B cell (primary cell): ENCODE measurements around the gene RHOT1. TPM values are rescaled to one million over a fixed set of nuclear protein-coding genes. Genes with fewer than 3 reads are reported as not detected.

Experiments
- ATAC-seq: fragments of 200-7000 bp; cut with Tn5 transposase; one replicate; pipeline ENCODE4 v1.10.0; 2021; ENCODE audit warnings: low read depth, mild to moderate bottlenecking, moderate number of reproducible peaks, moderate library complexity
- CTCF ChIA-PET: fragments of 350-600 bp; sonication (Branson Sonifier 250); formaldehyde crosslinking; loops from one replicate; lab custom pipeline; 2021; ENCODE audit warnings: antibody characterized with exemption, inconsistent platforms; lab: Charles Lee
- POLR2A ChIA-PET: fragments of 350-600 bp; sonication (Branson Sonifier 250); formaldehyde crosslinking; loops from one replicate; lab custom pipeline; 2021; ENCODE audit warnings: antibody characterized with exemption; lab: Charles Lee
- DNase-seq: peaks from one replicate; pipeline ENCODE4 v3.0.0; 2013
- H2AFZ ChIP-seq: 2 replicates; pipeline ENCODE4 v1.6.1; 2012; ENCODE audit warnings: mild to moderate bottlenecking, low read depth, low read length; ENCODE audit not compliant: insufficient read depth, poor library complexity, severe bottlenecking
- H3K27ac ChIP-seq, 2 donors: 1 replicate in 1 of 2; 2 replicates in 1 of 2; pipeline ENCODE4 v1.5.1; 2012 to 2013; ENCODE audit warnings: low read length in 2 of 2, mild to moderate bottlenecking in 2 of 2, moderate library complexity in 1 of 2
- H3K27me3 ChIP-seq, 4 experiments: fragments of 200-600 bp in 1 of 4; sonication (generic) in 1 of 4; replicated peaks in 1 of 4; 1 replicate in 2 of 4; 2 replicates in 2 of 4; pipeline versions ENCODE4 v1.6.1 to v1.7.0; 2013 to 2016; ENCODE audit warnings: low read length in 3 of 4, mild to moderate bottlenecking in 2 of 4, mixed read lengths in 1 of 4, moderate library complexity in 1 of 4; ENCODE audit not compliant: insufficient read depth in 4 of 4, control insufficient read depth in 3 of 4; ENCODE audit errors: control extremely low read depth in 1 of 4
- H3K36me3 ChIP-seq, 2 experiments: replicated peaks in 1 of 2; 1 replicate in 1 of 2; 2 replicates in 1 of 2; pipeline versions ENCODE4 v1.6.1 to v1.7.1; 2013; ENCODE audit warnings: low read length in 1 of 2; ENCODE audit not compliant: insufficient read depth in 2 of 2, control insufficient read depth in 1 of 2; ENCODE audit errors: control extremely low read depth in 1 of 2, extremely low read depth in 1 of 2
- H3K4me1 ChIP-seq, 2 donors: fragments of 200-600 bp in 1 of 2; sonication (generic) in 1 of 2; 1 replicate in 1 of 2; 2 replicates in 1 of 2; pipeline versions ENCODE4 v1.5.1 to v1.6.1; 2013 to 2017; ENCODE audit warnings: low read length in 2 of 2; ENCODE audit not compliant: control insufficient read depth in 2 of 2, insufficient read depth in 2 of 2
- H3K4me2 ChIP-seq: replicated peaks from 2 replicates; pipeline ENCODE3; 2012; ENCODE audit warnings: mild to moderate bottlenecking, low read depth, low read length; ENCODE audit not compliant: poor library complexity, severe bottlenecking
- H3K4me3 ChIP-seq, 5 experiments: fragments of 200-600 bp in 1 of 5; sonication (generic) in 1 of 5; 1 replicate in 3 of 5; 2 replicates in 2 of 5; pipeline versions ENCODE4 v1.5.1 to v1.7.0; 2011 to 2016; ENCODE audit warnings: low read length in 4 of 5, mild to moderate bottlenecking in 4 of 5, low read depth in 2 of 5, control low read depth in 1 of 5, moderate library complexity in 1 of 5; ENCODE audit not compliant: insufficient read depth in 1 of 5; ENCODE audit errors: control extremely low read depth in 1 of 5, extremely low read depth in 1 of 5
- H3K79me2 ChIP-seq: fragments of 200-600 bp; sonication (generic); one replicate; pipeline ENCODE4 v1.6.0; 2016; ENCODE audit warnings: low read length; ENCODE audit not compliant: control insufficient read depth, insufficient read depth
- H3K9ac ChIP-seq: fragments of 200-600 bp; sonication (generic); 2 replicates; pipeline ENCODE4 v1.6.1; 2017; ENCODE audit warnings: mild to moderate bottlenecking, low read length, moderate library complexity
- H3K9me3 ChIP-seq, 3 donors: one replicate each; pipeline versions ENCODE4 v1.6.1 to v1.7.1; 2013; ENCODE audit warnings: low read length in 2 of 3; ENCODE audit not compliant: control insufficient read depth in 2 of 3, insufficient read depth in 1 of 3; ENCODE audit errors: control extremely low read depth in 1 of 3
- H4K20me1 ChIP-seq: 2 replicates; pipeline ENCODE4 v1.6.0; 2012; ENCODE audit warnings: mild to moderate bottlenecking, low read length; ENCODE audit not compliant: insufficient read depth, control insufficient read depth, poor library complexity, severe bottlenecking
- H3K27ac Mint-ChIP-seq: one replicate; pipeline ENCODE4 v1.8.0; 2021; ENCODE audit warnings: mixed read lengths
- H3K27me3 Mint-ChIP-seq: one replicate; pipeline ENCODE4 v1.8.0; 2021; ENCODE audit warnings: mixed read lengths
- H3K4me1 Mint-ChIP-seq: one replicate; pipeline ENCODE4 v1.8.0; 2021; ENCODE audit warnings: mixed read lengths
- H3K4me3 Mint-ChIP-seq: one replicate; pipeline ENCODE4 v1.8.0; 2021; ENCODE audit warnings: mixed read lengths
- H3K9me3 Mint-ChIP-seq: one replicate; pipeline ENCODE4 v1.8.0; 2022; ENCODE audit warnings: mixed read lengths; ENCODE audit not compliant: insufficient read depth
- EZH2 ChIP-seq: IDR thresholded peaks from 2 replicates; pipeline ENCODE4 v1.6.1; 2012; ENCODE audit warnings: borderline replicate concordance, low read depth, mild to moderate bottlenecking, moderate library complexity, low read length; ENCODE audit not compliant: insufficient read depth, poor library complexity, severe bottlenecking
- WGBS: methylation state at CpG from one replicate; pipeline ENCODE4 v1.1.5; 2013; ENCODE audit warnings: missing lambda C conversion rate; ENCODE audit not compliant: insufficient coverage; 5-methylcytosine and 5-hydroxymethylcytosine counted together
- intact Hi-C: fragments of 100-400 bp; cut with micrococcal nuclease; formaldehyde crosslinking; loops from one replicate; pipeline ENCODE4 v1.10.0; 2022
- polyA plus RNA-seq: library from polyadenylated mRNA; depleted of rRNA; stranded (reverse); fragments of >200 nt; gene quantifications from 2 replicates; pipeline ENCODE4 v1.2.3, GENCODE V29; 2012
- total RNA-seq, 2 donors: library from RNA; stranded (reverse); fragments of 120-200 nt in 1 of 2; gene quantifications; 1 replicate in 1 of 2; 2 replicates in 1 of 2; pipeline versions ENCODE4 v1.2.3 to v1.2.4, GENCODE V29; 2013 to 2022
- TF ChIP-seq, protein P1 (sequence below): fragments of 200-600 bp; IDR thresholded peaks from one replicate; pipeline ENCODE4 v1.8.0; 2022; ENCODE audit warnings: antibody characterized with exemption, mild to moderate bottlenecking

The RHOT1 gene
- total and polyA plus RNA-seq, 2 donors (not counting 1 experiment from before 2014, with no cell fraction given) = 24.6 to 24.7 TPM

GRCh38 chr17:32158870-32159585, 16.7 kb downstream of the RHOT1 start:
- ChIA-PET CTCF (no interaction called here), POLR2A (no interaction called here)
- no peak overlapping the region for H3K4me3 Mint-ChIP-seq
- Histone ChIP-seq H3K4me3 (no peak overlapping the region), H2AFZ (no peak overlapping the region), H3K4me2 (no peak overlapping the region), H3K79me2 (peaks cover 10% of the 10 kb centered on the region), H4K20me1 (peaks cover 14% of the 10 kb centered on the region), H3K27me3 (no peaks in the 10 kb centered on the region), H3K9ac (no peak overlapping the region), H3K27ac (no peak overlapping the region), H3K9me3 (no peaks in the 10 kb centered on the region), H3K4me1 (no peaks in the 10 kb centered on the region), H3K36me3 (peaks cover 0 to 19% of the 10 kb centered on the region in 2 experiments)
- no peak overlapping the region for H3K27ac Mint-ChIP-seq
- DNase-seq = no peak
- TF ChIP-seq EZH2 = no peak
- TF ChIP-seq, protein P1, sequence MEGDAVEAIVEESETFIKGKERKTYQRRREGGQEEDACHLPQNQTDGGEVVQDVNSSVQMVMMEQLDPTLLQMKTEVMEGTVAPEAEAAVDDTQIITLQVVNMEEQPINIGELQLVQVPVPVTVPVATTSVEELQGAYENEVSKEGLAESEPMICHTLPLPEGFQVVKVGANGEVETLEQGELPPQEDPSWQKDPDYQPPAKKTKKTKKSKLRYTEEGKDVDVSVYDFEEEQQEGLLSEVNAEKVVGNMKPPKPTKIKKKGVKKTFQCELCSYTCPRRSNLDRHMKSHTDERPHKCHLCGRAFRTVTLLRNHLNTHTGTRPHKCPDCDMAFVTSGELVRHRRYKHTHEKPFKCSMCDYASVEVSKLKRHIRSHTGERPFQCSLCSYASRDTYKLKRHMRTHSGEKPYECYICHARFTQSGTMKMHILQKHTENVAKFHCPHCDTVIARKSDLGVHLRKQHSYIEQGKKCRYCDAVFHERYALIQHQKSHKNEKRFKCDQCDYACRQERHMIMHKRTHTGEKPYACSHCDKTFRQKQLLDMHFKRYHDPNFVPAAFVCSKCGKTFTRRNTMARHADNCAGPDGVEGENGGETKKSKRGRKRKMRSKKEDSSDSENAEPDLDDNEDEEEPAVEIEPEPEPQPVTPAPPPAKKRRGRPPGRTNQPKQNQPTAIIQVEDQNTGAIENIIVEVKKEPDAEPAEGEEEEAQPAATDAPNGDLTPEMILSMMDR = no peak
- no peaks in the 10 kb centered on the region for H3K4me1 Mint-ChIP-seq
- no peaks in the 10 kb centered on the region for H3K9me3 Mint-ChIP-seq
- ATAC-seq = no peak
- WGBS = 97% methylated on average over 20 of the region's 20 CpGs
- intact Hi-C loops = no loop called here
- no peaks in the 10 kb centered on the region for H3K27me3 Mint-ChIP-seq

DNA sequence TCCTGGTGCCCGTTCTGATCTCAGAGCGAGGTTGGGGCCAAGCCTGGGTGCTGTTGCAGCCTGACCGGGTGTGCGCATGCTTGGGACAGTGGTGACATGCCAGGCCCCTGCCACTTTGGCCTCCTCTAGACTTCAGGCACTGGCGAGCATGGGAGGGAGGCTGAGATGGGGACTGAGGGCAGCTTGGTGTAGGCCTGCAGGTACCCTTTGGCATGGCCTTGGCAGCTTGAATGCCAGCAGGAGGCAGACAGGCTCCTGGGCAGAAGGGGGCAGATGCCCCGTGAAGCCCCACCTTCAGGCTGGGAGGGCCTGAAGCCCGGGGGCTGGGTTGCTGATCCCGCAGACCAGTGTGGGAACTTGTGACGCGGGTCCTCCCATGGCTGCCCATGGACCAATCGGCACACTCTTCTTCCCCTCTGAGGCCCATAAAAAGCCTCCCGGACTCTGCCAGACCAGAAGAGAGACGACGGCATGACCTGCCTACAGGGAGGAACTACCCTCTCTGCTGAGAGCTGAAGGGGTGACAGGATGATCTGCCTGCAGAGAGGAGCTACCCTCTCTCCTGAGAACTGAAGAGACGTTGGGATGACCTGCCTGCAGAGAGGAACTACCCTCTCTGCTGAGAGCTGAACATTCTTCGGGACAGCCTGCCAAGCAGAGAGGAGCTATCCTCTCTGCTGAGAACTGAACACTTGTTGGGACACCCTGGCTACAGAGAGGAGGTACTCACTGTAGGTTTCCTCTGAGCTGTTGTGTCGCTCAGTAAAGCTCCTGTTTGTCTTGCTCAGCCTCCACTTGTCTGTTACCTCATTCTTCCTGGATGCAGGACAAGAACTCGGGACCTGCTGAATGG, 17.5 kb downstream of the RHOT1 start:
- Histone ChIP-seq H3K4me2 (no peak overlapping the region), H3K36me3 (peaks cover 0 to 19% of the 10 kb centered on the region in 2 experiments), H3K4me1 (no peaks in the 10 kb centered on the region), H3K27me3 (no peaks in the 10 kb centered on the region), H3K79me2 (peaks cover 10% of the 10 kb centered on the region), H4K20me1 (peaks cover 14% of the 10 kb centered on the region), H3K27ac (no peak overlapping the region), H3K4me3 (no peak overlapping the region), H2AFZ (no peak overlapping the region), H3K9me3 (peaks cover 0 to 3% (median 0%) of the 10 kb centered on the region in 3 donors), H3K9ac (no peak overlapping the region)
- 99% methylated on average over 12 of the region's 18 CpGs for WGBS
- Mint-ChIP-seq H3K4me1 (no peaks in the 10 kb centered on the region), H3K27me3 (no peaks in the 10 kb centered on the region), H3K4me3 (no peak overlapping the region), H3K27ac (no peak overlapping the region), H3K9me3 (no peaks in the 10 kb centered on the region)
- ChIA-PET POLR2A (no interaction called here), CTCF (no interaction called here)
- intact Hi-C loops = no loop called here
- no peak for DNase-seq
- no peak for ATAC-seq
- TF ChIP-seq EZH2 = no peak
- TF ChIP-seq, protein P1 = no peak
